Upper lobe of right lung (tissue), 1 donor: ENCODE measurements around the gene FOXP1. TPM values are rescaled to one million over a fixed set of nuclear protein-coding genes. Genes with fewer than 3 reads are reported as not detected.

ENCODE experiments used
- ATAC-seq: fragments of 200-7000 bp; cut with Tn5 transposase; one replicate; pipeline ENCODE4 v1.9.1; 2020; ENCODE audit warnings: mild to moderate bottlenecking, moderate library complexity
- DNase-seq: peaks from one replicate; pipeline ENCODE4 v3.0.0-alpha.2; 2020
- H3K27ac ChIP-seq: fragments of 200-600 bp; one replicate; pipeline ENCODE4 v1.8.0; 2022
- H3K27me3 ChIP-seq: fragments of 200-600 bp; one replicate; pipeline ENCODE4 v1.8.0; 2022; ENCODE audit warnings: mild to moderate bottlenecking
- H3K36me3 ChIP-seq: fragments of 200-600 bp; one replicate; pipeline ENCODE4 v1.8.0; 2022
- H3K4me1 ChIP-seq: fragments of 200-600 bp; one replicate; pipeline ENCODE4 v1.8.0; 2022
- H3K4me3 ChIP-seq: fragments of 200-600 bp; one replicate; pipeline ENCODE4 v1.8.0; 2022; ENCODE audit warnings: mild to moderate bottlenecking
- H3K9me3 ChIP-seq: fragments of 200-600 bp; one replicate; pipeline ENCODE4 v1.8.0; 2022
- CTCF ChIP-seq: fragments of 200-600 bp; IDR thresholded peaks from one replicate; pipeline ENCODE4 v1.8.0; 2022; ENCODE audit warnings: antibody characterized with exemption
- intact Hi-C: fragments of 100-400 bp; cut with DNase I; formaldehyde crosslinking; loops from one replicate; pipeline ENCODE4 v1.11.0; 2022
- total RNA-seq: library from RNA; stranded (reverse); fragmentation: NEBNext Ultra II Directional; extraction: Animal tissue kit (Norgen Biotek cat#: 25700); gene quantifications from one replicate; pipeline ENCODE4 v1.2.1, GENCODE V29; 2021
- donor health status: DM: no; HTN: yes; CAD: no; lungs with severe emphysema.

Gene FOXP1
- total RNA-seq, 1 donor from 2014 or later = 140 TPM

- no peak overlapping the region for H3K4me3 ChIP-seq
- H3K36me3 ChIP-seq = no peaks in the 10 kb centered on the region
- H3K27ac ChIP-seq = no peak overlapping the region
- no peaks in the 10 kb centered on the region for H3K4me1 ChIP-seq
- H3K9me3 ChIP-seq = no peaks in the 10 kb centered on the region
- TF ChIP-seq CTCF = no peak
- intact Hi-C loops = no loop called here
- no peaks in the 10 kb centered on the region for H3K27me3 ChIP-seq
- ATAC-seq = no peak
- DNase-seq = no peak
Measured at GRCh38 chr3:71281280-71281679, 302.2 kb downstream of the FOXP1 start.

GRCh38 chr3:71277341-71277740 is 306.2 kb downstream of the FOXP1 start:
- H3K4me1 ChIP-seq = no peaks in the 10 kb centered on the region
- no peaks in the 10 kb centered on the region for H3K36me3 ChIP-seq
- intact Hi-C loops = no loop called here
- H3K9me3 ChIP-seq = no peaks in the 10 kb centered on the region
- DNase-seq (no peak), ATAC-seq (peak; percentile 47)
- no peak for TF ChIP-seq CTCF
- H3K27ac ChIP-seq = no peak overlapping the region
- H3K27me3 ChIP-seq = no peaks in the 10 kb centered on the region
- no peak overlapping the region for H3K4me3 ChIP-seq

- H3K27ac ChIP-seq = no peak overlapping the region
- H3K36me3 ChIP-seq = no peaks in the 10 kb centered on the region
- H3K9me3 ChIP-seq = no peaks in the 10 kb centered on the region
- H3K27me3 ChIP-seq = no peaks in the 10 kb centered on the region
- no peaks in the 10 kb centered on the region for H3K4me1 ChIP-seq
- H3K4me3 ChIP-seq = no peak overlapping the region
- intact Hi-C loops = no loop called here
- no peak for ATAC-seq
- TF ChIP-seq CTCF = no peak
- no peak for DNase-seq
Measured at GRCh38 chr3:71276531-71276930, 307.0 kb downstream of the FOXP1 start.

- no peak for ATAC-seq
- no peak for TF ChIP-seq CTCF
- no peaks in the 10 kb centered on the region for H3K4me1 ChIP-seq
Measured at GRCh38 chr3:71273453-71273852, 310.1 kb downstream of the FOXP1 start.

GRCh38 chr3:71271596-71271995 is 311.9 kb downstream of the FOXP1 start:
- Histone ChIP-seq H3K4me3 (no peak overlapping the region), H3K4me1 (no peaks in the 10 kb centered on the region), H3K36me3 (no peaks in the 10 kb centered on the region), H3K9me3 (no peaks in the 10 kb centered on the region), H3K27me3 (no peaks in the 10 kb centered on the region), H3K27ac (no peak overlapping the region)
- ATAC-seq (no peak), DNase-seq (no peak)
- no peak for TF ChIP-seq CTCF
- intact Hi-C loops = no loop called here

More at GRCh38 chr3:71273453-71273852, 310.1 kb downstream of the FOXP1 start:
- intact Hi-C loops = no loop called here
- DNase-seq = no peak
- H3K9me3 ChIP-seq = no peaks in the 10 kb centered on the region
- H3K27ac ChIP-seq = no peak overlapping the region
- no peak overlapping the region for H3K4me3 ChIP-seq
- H3K36me3 ChIP-seq = no peaks in the 10 kb centered on the region
- no peaks in the 10 kb centered on the region for H3K27me3 ChIP-seq

- Histone ChIP-seq H3K36me3 (no peaks in the 10 kb centered on the region), H3K27me3 (no peaks in the 10 kb centered on the region), H3K4me3 (no peak overlapping the region), H3K4me1 (no peaks in the 10 kb centered on the region), H3K9me3 (no peaks in the 10 kb centered on the region), H3K27ac (no peak overlapping the region)
- intact Hi-C loops = no loop called here
- TF ChIP-seq CTCF = no peak
- ATAC-seq (no peak), DNase-seq (no peak)
Measured at GRCh38 chr3:71269906-71270305, 313.6 kb downstream of the FOXP1 start.
